Stimulated activated CD8-positive, alpha-beta memory T cell treated with anti-CD3 and anti-CD28 coated beads, Interleukin-2, amount 100 ng/mL, for 48 hours (primary cell): ENCODE measurements around the gene KCTD4.
"Not testable (repeated sequence)": the region's sequence is repeated elsewhere in the genome, so short reads cannot be mapped to it uniquely, and the experiment has no call there.

Source experiments
- DNase-seq, 2 donors: peaks; one replicate each; pipeline ENCODE4 v3.0.0-alpha.2; 2020; ENCODE audit warnings: low read depth in 2 of 2

The KCTD4 gene

GRCh38 chr13:45215392-45216077 is 14.7 kb upstream of the KCTD4 start:
- DNase-seq: no peak

- no peak for DNase-seq
Observed at GRCh38 chr13:45209229-45209628, 8.4 kb upstream of the KCTD4 start.

- no peak for DNase-seq
Observed at GRCh38 chr13:45208132-45208531, 7.3 kb upstream of the KCTD4 start.

- no peak for DNase-seq
Observed at GRCh38 chr13:45207319-45207718, 6.5 kb upstream of the KCTD4 start.

- peak in 1 of 2 donors; percentile 1 for DNase-seq
Observed at GRCh38 chr13:45206340-45206739, 5.5 kb upstream of the KCTD4 start.

GRCh38 chr13:45205124-45205523 is 4.3 kb upstream of the KCTD4 start:
- no peak for DNase-seq

GRCh38 chr13:45199711-45200110 is 1.1 kb downstream of the KCTD4 start:
- no peak for DNase-seq

- DNase-seq: no peak
Observed at GRCh38 chr13:45198924-45199323, 1.9 kb downstream of the KCTD4 start.

GRCh38 chr13:45198041-45198440 is 2.8 kb downstream of the KCTD4 start:
- DNase-seq: no peak

- no peak for DNase-seq
Observed at GRCh38 chr13:45196622-45197021, 4.2 kb downstream of the KCTD4 start.

- DNase-seq: no peak
Observed at GRCh38 chr13:45196096-45196495, 4.7 kb downstream of the KCTD4 start.

GRCh38 chr13:45195421-45195820 is 5.4 kb downstream of the KCTD4 start:
- no peak for DNase-seq

GRCh38 chr13:45194081-45194939 is 6.5 kb downstream of the KCTD4 start:
- no peak for DNase-seq

GRCh38 chr13:45191874-45192273 is 9.0 kb downstream of the KCTD4 start:
- DNase-seq: no peak

GRCh38 chr13:45189511-45189910 is 11.3 kb downstream of the KCTD4 start:
- DNase-seq: not testable (repeated sequence)

- not testable (repeated sequence) for DNase-seq
Observed at GRCh38 chr13:45189077-45189476, 11.8 kb downstream of the KCTD4 start.

- DNase-seq: no peak
Observed at GRCh38 chr13:45185286-45185685, 15.6 kb downstream of the KCTD4 start.

- no peak for DNase-seq
Observed at GRCh38 chr13:45184693-45185092, 16.2 kb downstream of the KCTD4 start.

- DNase-seq: no peak
Observed at GRCh38 chr13:45180713-45181601, 19.9 kb downstream of the KCTD4 start.

GRCh38 chr13:45180303-45180702 is 20.5 kb downstream of the KCTD4 start:
- DNase-seq: no peak

GRCh38 chr13:45179428-45179827 is 21.4 kb downstream of the KCTD4 start:
- no peak for DNase-seq
